Stimulated activated CD8-positive, alpha-beta memory T cell treated with anti-CD3 and anti-CD28 coated beads, Interleukin-4, amount 100 ng/mL, for 48 hours (primary cell): ENCODE measurements around the gene DOCK4.

Experiments used
- DNase-seq: peaks from one replicate; pipeline ENCODE4 v3.0.0-alpha.2; 2020

DOCK4 gene

GRCh38 chr7:111872450-111873325 is 333.5 kb downstream of the DOCK4 start:
- no peak for DNase-seq

GRCh38 chr7:111871283-111871682 is 334.9 kb downstream of the DOCK4 start:
- DNase-seq = no peak

- DNase-seq = no peak
These were observed 336.9 kb downstream of the DOCK4 start for GRCh38 chr7:111869280-111869679.

- DNase-seq = no peak
These were observed 338.8 kb downstream of the DOCK4 start for GRCh38 chr7:111867348-111867931.

GRCh38 chr7:111866787-111867186 is 339.4 kb downstream of the DOCK4 start:
- DNase-seq = no peak

GRCh38 chr7:111865430-111865829 is 340.8 kb downstream of the DOCK4 start:
- no peak for DNase-seq

GRCh38 chr7:111864291-111864976 is 341.8 kb downstream of the DOCK4 start:
- DNase-seq = no peak

GRCh38 chr7:111863269-111863668 is 342.9 kb downstream of the DOCK4 start:
- no peak for DNase-seq

- no peak for DNase-seq
These were observed 346.0 kb downstream of the DOCK4 start for GRCh38 chr7:111860248-111860647.

GRCh38 chr7:111858331-111858730 is 347.9 kb downstream of the DOCK4 start:
- DNase-seq = no peak

GRCh38 chr7:111855842-111856227 is 350.4 kb downstream of the DOCK4 start:
- DNase-seq = no peak

GRCh38 chr7:111855161-111855841 is 350.9 kb downstream of the DOCK4 start:
- no peak for DNase-seq

GRCh38 chr7:111853201-111853990 is 352.8 kb downstream of the DOCK4 start:
- DNase-seq = no peak

GRCh38 chr7:111852081-111852480 is 354.1 kb downstream of the DOCK4 start:
- no peak for DNase-seq

- DNase-seq = no peak
These were observed 359.3 kb downstream of the DOCK4 start for GRCh38 chr7:111846898-111847297.

GRCh38 chr7:111845853-111846252 is 360.3 kb downstream of the DOCK4 start:
- DNase-seq = no peak

GRCh38 chr7:111844904-111845671 is 361.1 kb downstream of the DOCK4 start:
- no peak for DNase-seq

GRCh38 chr7:111842491-111842890 is 363.7 kb downstream of the DOCK4 start:
- no peak for DNase-seq

GRCh38 chr7:111841596-111842205 is 364.5 kb downstream of the DOCK4 start:
- no peak for DNase-seq

- DNase-seq = no peak
These were observed 365.7 kb downstream of the DOCK4 start for GRCh38 chr7:111840528-111840927.

GRCh38 chr7:111839261-111839660 is 366.9 kb downstream of the DOCK4 start:
- DNase-seq = no peak
